Activated CD8-positive, alpha-beta memory T cell treated with anti-CD3 and anti-CD28 coated beads, Interleukin-2, amount 50 U/mL, for 1 hour (primary cell): Measurements from ENCODE around the gene METRNL.
"Not testable (repeated sequence)": the region's sequence is repeated elsewhere in the genome, so short reads cannot be mapped to it uniquely, and the experiment has no call there.

ENCODE experiments used
- DNase-seq: peaks from one replicate; pipeline ENCODE4 v3.0.0-alpha.2; 2020; ENCODE audit errors: extremely low read depth

Gene METRNL

DNA sequence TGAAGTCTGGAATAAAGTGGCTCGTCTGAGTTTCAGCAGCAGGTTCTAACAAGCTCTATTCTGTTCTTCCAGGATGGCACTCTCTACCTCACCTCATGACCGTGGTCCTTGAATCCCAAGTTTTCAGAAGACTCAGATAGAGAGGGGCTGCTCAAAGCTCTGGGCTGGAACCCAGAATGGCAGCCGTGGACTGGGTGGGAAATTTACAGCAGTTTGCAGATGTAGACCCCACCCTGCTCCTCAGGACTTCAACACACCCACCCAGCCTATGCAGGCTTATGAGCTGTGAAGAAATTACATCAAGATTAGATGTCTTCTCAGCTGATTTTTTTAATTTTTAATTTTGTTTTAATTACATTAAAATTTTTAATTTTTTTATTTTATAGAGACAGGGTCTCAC is 59.4 kb downstream of the METRNL start:
- DNase-seq, result no peak

DNA sequence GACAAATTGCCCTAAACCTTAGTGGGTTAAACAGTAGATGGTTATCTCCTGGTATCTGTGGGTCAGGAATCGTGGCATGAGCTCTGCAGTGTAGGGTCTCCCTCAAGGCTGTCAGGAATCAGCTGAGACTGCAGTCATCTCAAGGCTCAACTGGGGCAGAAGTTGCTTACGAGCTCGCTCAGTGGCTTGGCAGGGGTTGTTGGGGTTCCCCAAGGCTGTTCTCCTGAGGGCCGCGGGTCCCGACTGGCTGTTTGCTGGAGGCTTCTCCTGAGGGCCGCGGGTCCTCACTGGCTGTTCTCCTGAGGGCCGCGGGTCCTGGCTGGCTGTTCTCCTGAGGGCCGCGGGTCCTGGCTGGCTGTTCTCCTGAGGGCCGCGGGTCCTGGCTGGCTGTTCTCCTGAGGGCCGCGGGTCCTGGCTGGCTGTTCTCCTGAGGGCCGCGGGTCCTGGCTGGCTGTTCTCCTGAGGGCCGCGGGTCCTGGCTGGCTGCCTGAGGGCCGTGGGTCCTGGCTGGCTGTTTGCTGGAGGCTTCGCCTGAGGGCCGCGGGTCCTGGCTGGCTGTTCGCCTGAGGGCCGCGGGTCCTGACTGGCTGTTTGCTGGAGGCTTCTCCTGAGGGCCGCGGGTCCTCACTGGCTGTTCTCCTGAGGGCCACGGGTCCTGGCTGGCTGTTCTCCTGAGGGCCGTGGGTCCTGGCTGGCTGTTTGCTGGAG is 60.3 kb downstream of the METRNL start:
- DNase-seq, result not testable (repeated sequence)

DNA sequence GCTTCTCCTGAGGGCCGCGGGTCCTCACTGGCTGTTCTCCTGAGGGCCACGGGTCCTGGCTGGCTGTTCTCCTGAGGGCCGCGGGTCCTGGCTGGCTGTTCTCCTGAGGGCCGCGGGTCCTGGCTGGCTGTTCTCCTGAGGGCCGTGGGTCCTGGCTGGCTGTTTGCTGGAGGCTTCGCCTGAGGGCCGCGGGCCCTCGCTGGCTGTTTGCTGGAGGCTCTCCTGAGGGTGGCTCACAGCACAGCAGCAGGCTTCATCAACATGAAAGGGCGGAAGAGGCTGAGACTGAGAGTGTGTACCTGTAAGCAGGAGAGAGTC is 60.8 kb downstream of the METRNL start:
- DNase-seq, result not testable (repeated sequence)

DNA sequence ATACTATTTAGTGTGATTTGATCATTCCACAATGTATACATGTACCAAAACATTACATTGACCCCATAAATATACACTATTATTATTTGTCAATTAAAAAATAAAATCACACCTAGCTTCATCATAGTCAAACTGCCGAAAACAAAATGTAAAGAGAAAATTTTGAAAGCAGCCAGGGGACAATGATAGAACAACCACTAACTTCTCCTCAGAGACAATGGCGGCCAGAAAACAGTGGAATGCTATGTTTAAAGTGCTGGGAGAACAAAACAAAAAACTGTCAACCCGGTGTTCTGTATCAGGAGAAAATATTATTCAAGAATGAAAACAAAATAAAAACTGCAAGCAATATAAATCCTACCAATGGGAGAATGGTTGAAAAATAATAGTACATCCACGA is 63.2 kb downstream of the METRNL start:
- DNase-seq, result no peak

DNA sequence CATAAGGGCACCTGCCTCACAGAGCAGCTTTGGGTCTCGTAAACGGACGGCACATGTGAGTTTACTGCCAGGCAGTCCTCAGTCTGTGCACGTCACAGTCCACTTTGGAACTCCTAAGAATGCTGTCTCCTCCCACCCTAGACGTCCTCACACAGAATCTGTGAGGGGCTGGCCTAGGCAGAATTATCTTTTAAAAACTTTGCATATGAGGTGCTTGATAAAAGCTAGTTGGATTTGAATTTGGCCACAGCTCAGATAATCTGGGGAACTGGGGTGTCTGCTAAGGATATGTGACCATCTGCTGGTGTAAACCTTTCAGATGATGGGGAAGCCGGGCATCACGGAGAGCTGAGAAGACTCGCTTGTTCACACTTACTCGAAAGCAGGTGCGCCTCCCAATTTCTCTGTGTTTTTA is 64.4 kb downstream of the METRNL start:
- DNase-seq, result no peak
